H9 (cell line): ENCODE results near the gene CHRNA4. TPM values are rescaled to one million over a fixed set of nuclear protein-coding genes. Genes with fewer than 3 reads are reported as not detected.

ENCODE experiments used
- DNase-seq: peaks from one replicate; pipeline ENCODE4 v3.0.0-alpha.2; 2017
- H2AFZ ChIP-seq: one replicate; pipeline ENCODE4 v1.6.1; 2013; ENCODE audit warnings: mild to moderate bottlenecking, low read length, control low read depth, moderate library complexity
- H2AK5ac ChIP-seq: 2 replicates; pipeline ENCODE4 v1.6.1; 2013; ENCODE audit warnings: low read length, control low read depth, mixed read lengths; ENCODE audit not compliant: insufficient read length
- H2BK120ac ChIP-seq: one replicate; pipeline ENCODE4 v1.6.1; 2013; ENCODE audit warnings: low read depth, mild to moderate bottlenecking, low read length, control low read depth, inconsistent platforms; ENCODE audit not compliant: poor library complexity, severe bottlenecking
- H2BK12ac ChIP-seq: 2 replicates; pipeline ENCODE4 v1.6.1; 2013; ENCODE audit warnings: low read length, control low read depth, mixed read lengths, low read depth; ENCODE audit not compliant: insufficient read length
- H2BK15ac ChIP-seq: 2 replicates; pipeline ENCODE4 v1.6.1; 2013; ENCODE audit warnings: low read depth, low read length, control low read depth
- H2BK20ac ChIP-seq: one replicate; pipeline ENCODE4 v1.6.1; 2013; ENCODE audit warnings: low read depth, mild to moderate bottlenecking, low read length, control low read depth, inconsistent platforms; ENCODE audit not compliant: poor library complexity, severe bottlenecking
- H2BK5ac ChIP-seq: 2 replicates; pipeline ENCODE4 v1.6.1; 2013; ENCODE audit warnings: low read length, control low read depth, mixed read lengths; ENCODE audit not compliant: insufficient read length
- H3K14ac ChIP-seq: 2 replicates; pipeline ENCODE4 v1.6.1; 2013; ENCODE audit warnings: low read length, control low read depth; ENCODE audit not compliant: insufficient read depth
- H3K18ac ChIP-seq: 2 replicates; pipeline ENCODE4 v1.6.1; 2013; ENCODE audit warnings: low read depth, mild to moderate bottlenecking, mixed read lengths, low read length, control low read depth; ENCODE audit not compliant: insufficient read length
- H3K23ac ChIP-seq: 2 replicates; pipeline ENCODE4 v1.6.1; 2013; ENCODE audit warnings: low read length, control low read depth, mixed read lengths, low read depth; ENCODE audit not compliant: insufficient read length
- H3K23me2 ChIP-seq: 2 replicates; pipeline ENCODE4 v1.6.1; 2013; ENCODE audit warnings: low read depth, mild to moderate bottlenecking, mixed read lengths, low read length, control low read depth; ENCODE audit not compliant: insufficient read length, poor library complexity, severe bottlenecking
- H3K27ac ChIP-seq: 2 replicates; pipeline ENCODE4 v1.5.1; 2013; ENCODE audit warnings: low read length, control low read depth, mixed read lengths, low read depth; ENCODE audit not compliant: insufficient read length
- H3K27me3 ChIP-seq: 2 replicates; pipeline ENCODE4 v1.6.1; 2013; ENCODE audit warnings: low read length, control low read depth, inconsistent platforms; ENCODE audit not compliant: insufficient read depth
- H3K4ac ChIP-seq: 2 replicates; pipeline ENCODE4 v1.6.1; 2013; ENCODE audit warnings: low read depth, mild to moderate bottlenecking, control low read depth, inconsistent platforms, low read length, moderate library complexity
- H3K4me1 ChIP-seq: 2 replicates; pipeline ENCODE4 v1.6.1; 2013; ENCODE audit warnings: low read length, control low read depth, inconsistent platforms; ENCODE audit not compliant: insufficient read depth
- H3K4me2 ChIP-seq: 2 replicates; pipeline ENCODE4 v1.6.1; 2013; ENCODE audit warnings: low read length, control low read depth, mixed read lengths; ENCODE audit not compliant: insufficient read length, insufficient read depth
- H3K56ac ChIP-seq: 2 replicates; pipeline ENCODE4 v1.6.1; 2013; ENCODE audit warnings: low read depth, mild to moderate bottlenecking, mixed read lengths, low read length, control low read depth; ENCODE audit not compliant: insufficient read length
- H3K79me1 ChIP-seq: 2 replicates; pipeline ENCODE4 v1.6.1; 2013; ENCODE audit warnings: low read depth, mild to moderate bottlenecking, moderate library complexity, low read length, control low read depth, inconsistent platforms; ENCODE audit not compliant: insufficient read depth, poor library complexity, severe bottlenecking
- H3K79me2 ChIP-seq: 2 replicates; pipeline ENCODE4 v1.6.1; 2013; ENCODE audit warnings: low read length, control low read depth, inconsistent platforms; ENCODE audit not compliant: insufficient read depth
- H3K9ac ChIP-seq: 2 replicates; pipeline ENCODE4 v1.6.1; 2013; ENCODE audit warnings: low read length, control low read depth, mixed read lengths; ENCODE audit not compliant: insufficient read length; ENCODE audit errors: extremely low read depth
- H3K9me3 ChIP-seq: one replicate; pipeline ENCODE4 v1.6.1; 2013; ENCODE audit warnings: low read depth, low read length, inconsistent platforms; ENCODE audit not compliant: control insufficient read depth
- H3T11ph ChIP-seq: one replicate; pipeline ENCODE4 v1.6.1; 2013; ENCODE audit warnings: mild to moderate bottlenecking, low read length, control low read depth, inconsistent platforms
- H4K20me1 ChIP-seq: one replicate; pipeline ENCODE4 v1.6.1; 2013; ENCODE audit not compliant: control insufficient read depth, insufficient read length, insufficient read depth
- H4K5ac ChIP-seq: 2 replicates; pipeline ENCODE4 v1.6.1; 2013; ENCODE audit warnings: low read depth, mild to moderate bottlenecking, mixed read lengths, low read length, control low read depth; ENCODE audit not compliant: insufficient read length
- H4K8ac ChIP-seq: replicated peaks from 2 replicates; pipeline ENCODE4 v1.6.1; 2013; ENCODE audit warnings: low read length, control low read depth, mixed read lengths, low read depth; ENCODE audit not compliant: insufficient read length
- H4K91ac ChIP-seq: 2 replicates; pipeline ENCODE4 v1.6.1; 2013; ENCODE audit warnings: low read depth, mild to moderate bottlenecking, moderate library complexity, mixed read lengths, low read length, control low read depth; ENCODE audit not compliant: insufficient read length
- H3K27ac Mint-ChIP-seq, 3 experiments: 2 replicates in 2 of 3; 3 replicates in 1 of 3; pipeline ENCODE4 v1.8.0; 2020 to 2021; ENCODE audit warnings: mixed read lengths in 3 of 3, mild to moderate bottlenecking in 1 of 3, moderate library complexity in 1 of 3
- H3K27me3 Mint-ChIP-seq: 2 replicates; pipeline ENCODE4 v1.8.0; 2021; ENCODE audit warnings: low read depth, mild to moderate bottlenecking, moderate library complexity, mixed read lengths
- H3K36me3 Mint-ChIP-seq, 3 experiments: 2 replicates in 2 of 3; 3 replicates in 1 of 3; pipeline ENCODE4 v1.8.0; 2020 to 2021; ENCODE audit warnings: low read depth in 3 of 3, mixed read lengths in 3 of 3; ENCODE audit not compliant: insufficient read depth in 1 of 3
- H3K4me1 Mint-ChIP-seq, 2 experiments: 2 replicates each; pipeline ENCODE4 v1.8.0; 2020; ENCODE audit warnings: mixed read lengths in 2 of 2
- H3K4me3 Mint-ChIP-seq, 2 experiments: 2 replicates in 1 of 2; 3 replicates in 1 of 2; pipeline ENCODE4 v1.8.0; 2020 to 2021; ENCODE audit warnings: mild to moderate bottlenecking in 2 of 2, mixed read lengths in 2 of 2, moderate library complexity in 1 of 2
- H3K9me3 Mint-ChIP-seq, 2 experiments: 2 replicates in 1 of 2; 3 replicates in 1 of 2; pipeline ENCODE4 v1.8.0; 2020; ENCODE audit warnings: mild to moderate bottlenecking in 2 of 2, mixed read lengths in 2 of 2, moderate library complexity in 1 of 2
- CTCF ChIP-seq: fragments of 200-600 bp; sonication (generic); conservative IDR thresholded peaks from 3 replicates; pipeline ENCODE4 v1.8.0; 2021; ENCODE audit warnings: antibody characterized with exemption, mild to moderate bottlenecking
- WGBS: extraction: QIAGEN DNeasy Blood & Tissue Kit; methylation state at CpG from one replicate; pipeline ENCODE4 v1.1.7; 2013; ENCODE audit warnings: missing lambda C conversion rate, low lambda C conversion rate, mixed read lengths; ENCODE audit not compliant: insufficient read length; ENCODE audit errors: extremely low coverage; 5-methylcytosine and 5-hydroxymethylcytosine counted together
- total RNA-seq: library from RNA; stranded (reverse); gene quantifications from 2 replicates; pipeline ENCODE4 v1.2.1, GENCODE V29; 2021

The CHRNA4 gene
- total RNA-seq, 1 experiment from 2014 or later, result 2.5 TPM

GRCh38 chr20:63394069-63394919, 33.1 kb upstream of the CHRNA4 start:
- Histone ChIP-seq H3K9ac (no peak overlapping the region), H4K20me1 (no peaks in the 10 kb centered on the region), H2BK5ac (no peak overlapping the region), H3K4me2 (peak overlapping the region; percentile 16), H4K8ac (no peak overlapping the region), H3K23ac (no peak overlapping the region), H4K91ac (no peak overlapping the region), H3K56ac (no peak overlapping the region), H3K4me1 (peaks cover 7% of the 10 kb centered on the region; the same call in 1 of the 2 replicates), H3K9me3 (no peaks in the 10 kb centered on the region), H2AK5ac (no peak overlapping the region), H2BK12ac (no peak overlapping the region), H3K79me2 (no peaks in the 10 kb centered on the region), H2BK20ac (no peak overlapping the region), H3K27ac (no peak overlapping the region), H3K18ac (no peak overlapping the region), H2BK15ac (no peak overlapping the region), H3K4ac (no peak overlapping the region), H4K5ac (no peak overlapping the region), H3K23me2 (no peaks in the 10 kb centered on the region), H3K14ac (peak overlapping the region; percentile 33; the same call in 1 of the 2 replicates), H3K79me1 (no peaks in the 10 kb centered on the region), H3K27me3 (no peaks in the 10 kb centered on the region), H3T11ph (no peak overlapping the region), H2AFZ (no peak overlapping the region), H2BK120ac (no peak overlapping the region)
- Mint-ChIP-seq H3K4me1 (peaks cover 21 to 27% of the 10 kb centered on the region in 2 experiments), H3K27me3 (peaks cover 8% of the 10 kb centered on the region), H3K36me3 (peaks cover 4 to 13% (median 10%) of the 10 kb centered on the region in 3 experiments; a peak in 6 of 7 replicates), H3K4me3 (peak overlapping the region; percentile 15 to 68; a peak in 4 of 5 replicates), H3K9me3 (peaks cover 25 to 31% of the 10 kb centered on the region in 2 experiments), H3K27ac (peak overlapping the region; percentile 82 to 91 (median 90); a peak in 5 of 7 replicates)
- no peak for TF ChIP-seq CTCF
- WGBS, result no CpG with 5 or more reads among the region's 32 CpGs
- peak; percentile 78 for DNase-seq
